Measurements from ENCODE around the gene ADRA2A. TPM values are rescaled to one million over a fixed set of nuclear protein-coding genes. Genes with fewer than 3 reads are reported as not detected.

The ADRA2A gene
- total and polyA plus RNA-seq, 12 donors: 0.32 to 9.6 (median 2.9) TPM

- Histone ChIP-seq H3K4me1 (replicated peaks in 1 of 2) (no peaks in the 10 kb centered on the region), H3K36me3 (replicated peaks in 1 of 2) (no peaks in the 10 kb centered on the region), H3K27ac (no peak overlapping the region), H3K4me3 (no peak overlapping the region), H3K9me3 (replicated peaks in 1 of 3) (no peaks in the 10 kb centered on the region), H3K27me3 (no peaks in the 10 kb centered on the region)
- intact Hi-C loops (cut with DNase I): no loop called here
- peak in 1 of 6 experiments; percentile 9 for TF ChIP-seq CTCF (IDR thresholded peaks at IDR 0.05)
- TF ChIP-seq POLR2A (IDR thresholded peaks at IDR 0.05): no peak
- DNase-seq: peak in 4 of 7 donors; percentile 20 to 31 (median 26)
- 50 to 69% (median 61%) methylated on average over 4 of the region's 4 CpGs for WGBS, 4 donors
These were observed 30.2 kb downstream of the ADRA2A start for GRCh38 chr10:111107023-111107422.

GRCh38 chr10:111107846-111108245 is 31.0 kb downstream of the ADRA2A start:
- Histone ChIP-seq H3K4me1 (replicated peaks in 1 of 2) (no peaks in the 10 kb centered on the region), H3K27me3 (no peaks in the 10 kb centered on the region), H3K36me3 (replicated peaks in 1 of 2) (no peaks in the 10 kb centered on the region), H3K27ac (no peak overlapping the region), H3K9me3 (replicated peaks in 1 of 3) (no peaks in the 10 kb centered on the region), H3K4me3 (no peak overlapping the region)
- DNase-seq: no peak
- TF ChIP-seq POLR2A (IDR thresholded peaks at IDR 0.05): no peak
- no peak for TF ChIP-seq CTCF (IDR thresholded peaks at IDR 0.05)
- WGBS, 4 donors: 92 to 94% methylated on average over 4 of the region's 4 CpGs; no CpG with 5 or more reads in 2 of the 4 donors
- intact Hi-C loops (cut with DNase I): no loop called here

GRCh38 chr10:111108441-111108840 is 31.6 kb downstream of the ADRA2A start:
- Histone ChIP-seq H3K36me3 (replicated peaks in 1 of 2) (no peaks in the 10 kb centered on the region), H3K4me1 (replicated peaks in 1 of 2) (no peaks in the 10 kb centered on the region), H3K4me3 (no peak overlapping the region), H3K27ac (no peak overlapping the region), H3K9me3 (replicated peaks in 1 of 3) (no peaks in the 10 kb centered on the region), H3K27me3 (no peaks in the 10 kb centered on the region)
- intact Hi-C loops (cut with DNase I): no loop called here
- no peak for DNase-seq
- TF ChIP-seq CTCF (IDR thresholded peaks at IDR 0.05) (no peak), POLR2A (IDR thresholded peaks at IDR 0.05) (no peak)
- 91 to 97% (median 94%) methylated on average over 6 of the region's 6 CpGs for WGBS, 4 donors

- WGBS, 4 donors: 57 to 68% (median 59%) methylated on average over 8 of the region's 8 CpGs
- H3K27ac ChIP-seq: no peak overlapping the region
- no peaks in the 10 kb centered on the region for H3K27me3 ChIP-seq
- no peaks in the 10 kb centered on the region for H3K36me3 ChIP-seq (replicated peaks in 1 of 2)
- no peaks in the 10 kb centered on the region for H3K4me1 ChIP-seq (replicated peaks in 1 of 2)
- no peak for DNase-seq
- TF ChIP-seq POLR2A (IDR thresholded peaks at IDR 0.05) (no peak), CTCF (IDR thresholded peaks at IDR 0.05) (no peak)
- no peak overlapping the region for H3K4me3 ChIP-seq
- H3K9me3 ChIP-seq (replicated peaks in 1 of 3): no peaks in the 10 kb centered on the region
- intact Hi-C loops (cut with DNase I): no loop called here
These were observed 32.8 kb downstream of the ADRA2A start for GRCh38 chr10:111109501-111110242.
